MM.1S (cell line): Measurements from ENCODE around the gene PRKCA.

ENCODE experiments used
- CTCF ChIP-seq: fragments of 300-600 bp; sonication (generic); IDR thresholded peaks from 2 replicates; pipeline ENCODE4 v1.5.1; 2016; ENCODE audit warnings: antibody characterized with exemption, low read length, mixed read lengths
- EZH2phosphoT487 ChIP-seq: fragments of 300-600 bp; sonication (generic); IDR thresholded peaks from 2 replicates; pipeline ENCODE4 v1.6.1; 2018; ENCODE audit warnings: antibody characterized with exemption, low read length

- no peak for TF ChIP-seq CTCF
- TF ChIP-seq EZH2phosphoT487: no peak
These were observed 475.3 kb downstream of the PRKCA start for GRCh38 chr17:66777689-66778225.
